ENCODE data around the gene SLC26A4. TPM values are rescaled to one million over a fixed set of nuclear protein-coding genes. Genes with fewer than 3 reads are reported as not detected.

The SLC26A4 gene
- total RNA-seq, 1 donor from 2014 or later = 1.0 TPM

DNA sequence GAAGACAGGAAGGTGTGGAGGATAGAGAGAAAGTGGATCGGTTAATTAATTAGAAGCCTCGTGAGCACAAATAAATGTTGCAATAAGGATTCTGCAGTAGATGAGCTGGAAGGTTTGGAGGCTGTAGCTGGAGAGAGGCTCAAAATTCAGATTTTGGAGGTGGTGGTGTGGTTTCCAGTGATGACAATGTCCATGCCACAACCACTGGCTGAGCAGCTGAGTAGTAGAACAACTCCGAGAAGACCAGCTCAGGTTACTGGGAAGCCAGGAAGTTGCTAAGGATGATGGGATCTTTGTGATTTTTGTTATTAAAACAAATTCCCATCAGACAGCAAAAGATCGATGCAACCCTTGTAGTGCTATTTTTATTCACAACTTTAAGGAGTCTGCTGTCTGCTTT, 7.7 kb downstream of the SLC26A4 start:
- no peak for ATAC-seq
- H3K27me3 ChIP-seq = peaks cover 12% of the 10 kb centered on the region
- TF ChIP-seq, protein P1, sequence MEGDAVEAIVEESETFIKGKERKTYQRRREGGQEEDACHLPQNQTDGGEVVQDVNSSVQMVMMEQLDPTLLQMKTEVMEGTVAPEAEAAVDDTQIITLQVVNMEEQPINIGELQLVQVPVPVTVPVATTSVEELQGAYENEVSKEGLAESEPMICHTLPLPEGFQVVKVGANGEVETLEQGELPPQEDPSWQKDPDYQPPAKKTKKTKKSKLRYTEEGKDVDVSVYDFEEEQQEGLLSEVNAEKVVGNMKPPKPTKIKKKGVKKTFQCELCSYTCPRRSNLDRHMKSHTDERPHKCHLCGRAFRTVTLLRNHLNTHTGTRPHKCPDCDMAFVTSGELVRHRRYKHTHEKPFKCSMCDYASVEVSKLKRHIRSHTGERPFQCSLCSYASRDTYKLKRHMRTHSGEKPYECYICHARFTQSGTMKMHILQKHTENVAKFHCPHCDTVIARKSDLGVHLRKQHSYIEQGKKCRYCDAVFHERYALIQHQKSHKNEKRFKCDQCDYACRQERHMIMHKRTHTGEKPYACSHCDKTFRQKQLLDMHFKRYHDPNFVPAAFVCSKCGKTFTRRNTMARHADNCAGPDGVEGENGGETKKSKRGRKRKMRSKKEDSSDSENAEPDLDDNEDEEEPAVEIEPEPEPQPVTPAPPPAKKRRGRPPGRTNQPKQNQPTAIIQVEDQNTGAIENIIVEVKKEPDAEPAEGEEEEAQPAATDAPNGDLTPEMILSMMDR (IDR thresholded peaks at IDR 0.05) = no peak
- no peak for DNase-seq
- intact Hi-C loops (cut with DNase I) = no loop called here
- no peak overlapping the region for H3K27ac ChIP-seq
- H3K4me1 ChIP-seq = no peaks in the 10 kb centered on the region
- H3K4me3 ChIP-seq = no peak overlapping the region
- no peaks in the 10 kb centered on the region for H3K9me3 ChIP-seq
- H3K36me3 ChIP-seq = no peaks in the 10 kb centered on the region

DNA sequence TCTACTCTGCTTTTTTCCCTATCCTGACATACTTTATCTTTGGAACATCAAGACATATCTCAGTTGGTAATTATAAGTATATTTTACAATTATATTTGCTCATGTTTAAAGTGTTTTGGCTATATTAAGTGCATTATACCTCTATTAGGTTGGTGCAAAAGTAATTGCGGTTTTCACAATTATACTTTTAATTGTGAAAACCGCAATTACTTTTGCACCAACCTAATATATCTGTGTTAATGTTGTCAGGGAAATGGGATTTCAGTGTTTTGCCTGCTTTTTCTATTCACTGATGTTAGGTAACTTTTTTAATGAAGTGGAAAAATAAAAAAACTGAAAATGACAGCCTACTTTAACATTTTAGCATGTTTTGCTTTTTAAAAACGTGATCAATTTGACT, 11.6 kb downstream of the SLC26A4 start:
- no peak for ATAC-seq
- Histone ChIP-seq H3K4me1 (no peaks in the 10 kb centered on the region), H3K36me3 (no peaks in the 10 kb centered on the region), H3K4me3 (no peak overlapping the region), H3K27ac (no peak overlapping the region), H3K9me3 (no peaks in the 10 kb centered on the region), H3K27me3 (peaks cover under 1% of the 10 kb centered on the region)
- TF ChIP-seq, protein P1 (IDR thresholded peaks at IDR 0.05) = no peak
- intact Hi-C loops (cut with DNase I) = no loop called here
- no peak for DNase-seq

DNA sequence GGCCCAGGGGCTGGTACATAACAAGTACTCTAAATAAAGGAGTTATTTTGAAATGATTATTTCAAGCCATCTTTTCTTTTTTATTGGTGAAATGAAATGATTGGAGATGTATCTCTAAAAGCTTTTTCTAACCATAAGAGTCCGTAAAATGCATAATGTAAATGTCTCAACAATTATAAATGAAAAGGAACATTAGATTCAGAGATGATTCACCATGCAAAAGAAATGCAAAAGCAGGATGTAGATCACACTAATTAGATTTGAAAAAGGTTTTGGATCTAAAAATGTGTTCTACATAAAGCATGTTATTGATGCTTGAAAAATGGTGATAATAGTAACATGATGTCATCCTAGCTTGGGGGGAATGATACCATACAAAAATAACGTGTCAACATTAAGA, 15.6 kb downstream of the SLC26A4 start:
- H3K4me3 ChIP-seq = no peak overlapping the region
- no peaks in the 10 kb centered on the region for H3K36me3 ChIP-seq
- TF ChIP-seq, protein P1 (IDR thresholded peaks at IDR 0.05) = no peak
- no peaks in the 10 kb centered on the region for H3K4me1 ChIP-seq
- ATAC-seq = no peak
- H3K27ac ChIP-seq = no peak overlapping the region
- H3K27me3 ChIP-seq = no peaks in the 10 kb centered on the region
- intact Hi-C loops (cut with DNase I) = no loop called here
- DNase-seq = no peak
- no peaks in the 10 kb centered on the region for H3K9me3 ChIP-seq

DNA sequence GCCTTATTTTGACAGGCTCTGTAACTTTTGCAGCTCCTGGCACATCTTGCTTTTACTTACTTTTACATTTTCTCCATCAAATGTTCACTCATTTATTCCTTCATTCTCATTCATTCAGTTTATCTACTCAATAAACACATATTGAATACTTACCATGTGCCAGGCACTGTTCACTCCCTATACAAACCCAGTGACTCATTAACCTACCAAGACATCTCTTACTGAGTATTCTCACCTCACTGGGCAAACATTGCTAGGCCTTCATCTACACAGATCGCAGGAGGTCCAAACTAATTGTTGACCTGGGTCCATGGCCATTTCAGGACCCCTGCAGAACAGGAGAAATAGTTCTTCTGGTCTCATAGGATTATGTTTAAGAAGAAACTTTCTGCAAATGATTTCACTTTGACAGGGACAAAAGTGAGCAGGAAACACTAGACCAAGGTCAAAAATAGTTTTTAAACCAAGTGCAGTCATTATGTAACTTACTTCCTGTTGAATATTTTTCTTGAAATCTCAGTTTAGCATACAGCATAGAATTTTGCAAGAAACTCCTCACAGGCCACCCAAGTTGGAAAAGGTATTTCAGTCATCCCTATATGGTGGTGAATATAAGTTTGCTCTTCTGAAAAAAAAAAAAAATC, 17.6 kb downstream of the SLC26A4 start:
- no peak for ATAC-seq
- no peaks in the 10 kb centered on the region for H3K9me3 ChIP-seq

DNA sequence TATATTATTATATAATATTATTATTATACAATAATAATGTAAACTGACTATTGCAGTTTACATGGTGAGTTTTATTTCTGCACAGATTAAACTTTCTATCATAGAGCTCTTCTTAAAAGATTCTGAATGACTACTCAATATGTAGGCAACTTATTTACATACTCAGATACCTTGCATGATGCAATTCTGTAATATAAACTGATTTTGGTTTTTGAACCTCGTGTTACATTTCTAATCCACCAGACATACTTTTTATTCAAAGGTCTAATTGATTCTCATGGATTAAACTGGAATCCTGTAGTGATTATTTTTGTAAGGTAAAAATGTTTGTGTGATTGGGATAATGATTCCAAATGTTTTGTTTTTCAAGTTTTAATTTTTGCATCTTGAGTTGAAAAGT, 19.9 kb downstream of the SLC26A4 start:
- H3K27me3 ChIP-seq = no peaks in the 10 kb centered on the region
- H3K4me3 ChIP-seq = no peak overlapping the region
- H3K4me1 ChIP-seq = no peaks in the 10 kb centered on the region
- no peaks in the 10 kb centered on the region for H3K9me3 ChIP-seq
- H3K36me3 ChIP-seq = no peaks in the 10 kb centered on the region
- intact Hi-C loops (cut with DNase I) = no loop called here
- ATAC-seq (no peak), DNase-seq (no peak)
- TF ChIP-seq, protein P1 (IDR thresholded peaks at IDR 0.05) = no peak
- H3K27ac ChIP-seq = no peak overlapping the region

More for the DNA sequence above, 17.6 kb downstream of the SLC26A4 start:
- Histone ChIP-seq H3K4me1 (no peaks in the 10 kb centered on the region), H3K27ac (no peak overlapping the region), H3K4me3 (no peak overlapping the region), H3K27me3 (no peaks in the 10 kb centered on the region), H3K36me3 (no peaks in the 10 kb centered on the region)
- TF ChIP-seq, protein P1 (IDR thresholded peaks at IDR 0.05) = no peak
- intact Hi-C loops (cut with DNase I) = no loop called here
- DNase-seq = no peak

DNA sequence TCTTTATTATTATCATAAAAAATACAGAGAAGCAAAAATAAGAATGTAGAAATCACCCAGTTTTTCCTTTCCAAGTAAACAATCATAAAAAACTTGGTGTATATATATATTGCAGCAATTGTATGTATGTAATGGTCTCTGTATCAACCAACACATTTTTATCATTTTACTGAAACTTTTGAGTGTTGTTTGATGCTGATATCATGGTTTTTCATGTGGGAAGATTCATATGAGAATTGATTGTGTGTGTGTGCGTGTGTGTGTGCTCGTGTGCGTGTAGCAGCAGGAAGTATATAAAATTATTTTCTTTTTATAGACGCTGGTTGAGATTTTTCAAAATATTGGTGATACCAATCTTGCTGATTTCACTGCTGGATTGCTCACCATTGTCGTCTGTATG, 22.3 kb downstream of the SLC26A4 start:
- DNase-seq (no peak), ATAC-seq (no peak)
- intact Hi-C loops (cut with DNase I) = no loop called here
- Histone ChIP-seq H3K36me3 (no peaks in the 10 kb centered on the region), H3K4me3 (no peak overlapping the region), H3K27ac (no peak overlapping the region), H3K9me3 (no peaks in the 10 kb centered on the region), H3K4me1 (no peaks in the 10 kb centered on the region), H3K27me3 (no peaks in the 10 kb centered on the region)
- TF ChIP-seq, protein P1 (IDR thresholded peaks at IDR 0.05) = no peak
